Measurements from ENCODE around the gene CAMK1D.

DNA sequence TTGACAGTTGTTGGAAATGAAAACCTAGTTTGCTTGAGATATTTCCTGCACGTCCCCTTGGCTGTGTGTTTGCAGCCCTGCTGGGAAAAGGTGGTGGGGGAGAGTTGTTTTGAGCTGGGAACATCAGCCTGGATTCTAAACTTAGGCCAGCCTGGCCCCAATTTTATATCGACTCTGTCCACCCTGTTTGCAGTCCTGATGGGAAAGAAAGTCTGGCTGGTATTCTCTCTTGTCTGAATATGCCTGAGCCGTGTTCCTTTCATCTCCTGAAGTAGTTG, 473.5 kb downstream of the CAMK1D start:
- TF ChIP-seq, protein P1, sequence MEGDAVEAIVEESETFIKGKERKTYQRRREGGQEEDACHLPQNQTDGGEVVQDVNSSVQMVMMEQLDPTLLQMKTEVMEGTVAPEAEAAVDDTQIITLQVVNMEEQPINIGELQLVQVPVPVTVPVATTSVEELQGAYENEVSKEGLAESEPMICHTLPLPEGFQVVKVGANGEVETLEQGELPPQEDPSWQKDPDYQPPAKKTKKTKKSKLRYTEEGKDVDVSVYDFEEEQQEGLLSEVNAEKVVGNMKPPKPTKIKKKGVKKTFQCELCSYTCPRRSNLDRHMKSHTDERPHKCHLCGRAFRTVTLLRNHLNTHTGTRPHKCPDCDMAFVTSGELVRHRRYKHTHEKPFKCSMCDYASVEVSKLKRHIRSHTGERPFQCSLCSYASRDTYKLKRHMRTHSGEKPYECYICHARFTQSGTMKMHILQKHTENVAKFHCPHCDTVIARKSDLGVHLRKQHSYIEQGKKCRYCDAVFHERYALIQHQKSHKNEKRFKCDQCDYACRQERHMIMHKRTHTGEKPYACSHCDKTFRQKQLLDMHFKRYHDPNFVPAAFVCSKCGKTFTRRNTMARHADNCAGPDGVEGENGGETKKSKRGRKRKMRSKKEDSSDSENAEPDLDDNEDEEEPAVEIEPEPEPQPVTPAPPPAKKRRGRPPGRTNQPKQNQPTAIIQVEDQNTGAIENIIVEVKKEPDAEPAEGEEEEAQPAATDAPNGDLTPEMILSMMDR (IDR thresholded peaks at IDR 0.05; ENCODE audit: low read depth, low read length) = no peak
- no peak for TF ChIP-seq POLR2A (IDR thresholded peaks at IDR 0.05; ENCODE audit: extremely low read depth, insufficient read length)
- TF ChIP-seq, protein P2, sequence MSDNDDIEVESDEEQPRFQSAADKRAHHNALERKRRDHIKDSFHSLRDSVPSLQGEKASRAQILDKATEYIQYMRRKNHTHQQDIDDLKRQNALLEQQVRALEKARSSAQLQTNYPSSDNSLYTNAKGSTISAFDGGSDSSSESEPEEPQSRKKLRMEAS (IDR thresholded peaks at IDR 0.05; ENCODE audit: low read depth, low read length) = no peak
- TF ChIP-seq MYC (IDR thresholded peaks at IDR 0.05; ENCODE audit: low read depth, low read length) = no peak

All from NB4 (cell line).